ENCODE measurements around the gene MYOG.
A peak's percentile ranks its signal among the peaks of the same experiment; 100 is the strongest.

The MYOG gene

DNA sequence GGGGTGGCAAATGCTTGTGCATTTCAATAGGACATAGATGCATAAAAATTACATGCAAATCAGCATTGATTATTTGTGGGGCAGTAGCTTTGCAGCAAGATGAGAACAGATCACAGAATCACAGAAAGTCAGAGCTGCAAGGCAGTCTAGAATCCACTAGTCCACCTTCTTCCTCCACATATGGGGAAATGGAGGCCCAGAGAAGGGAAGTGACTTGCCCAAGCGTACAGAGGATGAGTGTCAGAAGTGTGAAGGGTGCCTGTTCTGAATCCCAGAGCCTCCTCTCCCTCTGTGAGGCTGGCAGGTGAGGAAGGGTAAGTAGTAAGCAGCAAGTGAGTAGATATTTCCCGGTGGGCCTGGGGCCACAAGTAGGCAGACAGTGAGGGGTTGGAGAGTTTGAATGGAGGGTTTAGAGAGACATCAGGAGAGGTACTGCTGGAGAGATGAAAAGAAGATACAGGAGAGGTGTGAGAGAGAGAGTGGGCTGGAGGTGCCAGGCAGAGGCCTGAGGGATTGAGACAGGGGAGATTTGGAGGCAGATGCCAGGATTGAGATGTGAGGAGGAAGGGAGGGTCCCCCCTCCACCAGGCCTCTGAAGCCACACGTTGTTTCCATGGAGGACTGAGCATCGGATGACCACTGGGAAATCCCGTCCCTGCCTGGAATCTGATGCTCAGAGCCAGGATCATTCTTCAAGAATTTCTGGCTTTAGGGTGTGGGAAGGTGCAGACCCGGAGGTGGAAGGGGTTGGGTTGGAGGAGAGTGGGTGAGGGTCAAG, 4.8 kb upstream of the MYOG start:
- no peak for DNase-seq (ENCODE audit: low read depth)

DNA sequence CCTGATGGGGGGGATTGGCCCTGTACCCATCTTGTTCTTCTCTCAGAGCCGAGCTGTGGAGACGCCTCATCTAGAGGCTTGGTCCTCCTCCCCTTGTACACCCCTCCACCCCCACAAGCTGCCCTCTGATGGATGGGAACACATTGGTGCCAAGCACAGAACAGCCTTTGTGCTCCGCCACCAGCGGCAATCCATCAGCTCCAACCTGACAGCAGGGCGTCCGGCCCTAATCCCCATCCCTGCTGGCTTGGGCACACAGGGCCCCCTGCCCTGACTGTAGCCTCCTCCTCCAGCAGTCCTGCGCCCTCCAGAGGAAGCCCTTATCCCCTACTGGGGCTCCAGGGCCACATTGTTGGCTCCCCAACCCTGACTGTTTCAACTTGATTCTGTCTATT, 3.8 kb upstream of the MYOG start:
- DNase-seq (ENCODE audit: low read depth), result no peak

DNA sequence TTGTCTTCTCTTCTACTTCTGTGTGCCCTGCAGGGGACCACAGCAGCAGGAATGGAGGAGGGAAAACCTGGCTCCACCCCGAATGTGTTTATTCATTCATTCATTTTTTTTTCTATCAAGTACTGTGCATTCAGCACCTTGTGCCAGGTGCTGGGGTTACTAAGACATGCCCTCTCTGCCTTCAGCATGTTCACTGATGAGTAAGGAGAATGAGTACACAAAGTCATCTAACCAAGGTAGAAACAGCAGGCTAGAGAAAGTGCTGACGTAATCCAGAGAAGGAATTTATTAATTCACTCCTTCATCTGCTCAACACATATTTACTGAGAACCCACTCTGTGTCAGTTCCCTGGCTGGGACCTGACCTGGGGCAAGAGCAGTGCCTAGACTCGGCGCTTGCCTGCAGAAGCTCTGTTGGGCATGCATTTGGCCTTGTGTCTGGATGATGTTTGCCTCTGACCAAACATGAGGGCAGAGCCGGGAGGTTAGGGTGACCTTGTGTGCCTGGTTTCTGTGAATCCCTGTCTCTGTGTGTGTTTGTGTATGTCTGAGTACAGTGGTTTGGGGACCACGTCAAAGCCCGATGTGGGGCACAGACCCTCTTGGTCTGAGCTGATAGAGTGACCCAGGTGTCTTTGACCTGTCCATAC, 3.3 kb upstream of the MYOG start:
- DNase-seq (ENCODE audit: low read depth), result peak; percentile 9

DNA sequence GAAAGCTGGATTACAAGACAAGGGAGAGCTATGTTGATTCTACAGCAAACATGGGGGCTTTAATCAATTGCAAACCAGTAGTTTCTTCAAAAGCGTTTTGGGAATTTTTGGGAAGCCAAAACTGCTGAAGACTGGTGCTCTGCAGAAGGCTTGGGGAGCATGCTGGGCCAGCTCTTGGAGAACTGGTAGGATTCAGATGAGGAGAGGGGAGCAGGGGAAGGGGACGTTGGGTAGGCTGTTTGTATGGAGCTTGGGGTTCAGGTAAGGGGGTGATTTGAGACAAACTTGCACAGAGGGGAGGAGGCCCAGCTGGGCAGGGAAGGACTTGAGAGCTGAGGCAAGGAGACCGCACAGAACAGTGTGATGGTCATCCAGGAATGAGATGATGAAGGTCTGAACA, 2.6 kb upstream of the MYOG start:
- no peak for DNase-seq (ENCODE audit: low read depth)

DNA sequence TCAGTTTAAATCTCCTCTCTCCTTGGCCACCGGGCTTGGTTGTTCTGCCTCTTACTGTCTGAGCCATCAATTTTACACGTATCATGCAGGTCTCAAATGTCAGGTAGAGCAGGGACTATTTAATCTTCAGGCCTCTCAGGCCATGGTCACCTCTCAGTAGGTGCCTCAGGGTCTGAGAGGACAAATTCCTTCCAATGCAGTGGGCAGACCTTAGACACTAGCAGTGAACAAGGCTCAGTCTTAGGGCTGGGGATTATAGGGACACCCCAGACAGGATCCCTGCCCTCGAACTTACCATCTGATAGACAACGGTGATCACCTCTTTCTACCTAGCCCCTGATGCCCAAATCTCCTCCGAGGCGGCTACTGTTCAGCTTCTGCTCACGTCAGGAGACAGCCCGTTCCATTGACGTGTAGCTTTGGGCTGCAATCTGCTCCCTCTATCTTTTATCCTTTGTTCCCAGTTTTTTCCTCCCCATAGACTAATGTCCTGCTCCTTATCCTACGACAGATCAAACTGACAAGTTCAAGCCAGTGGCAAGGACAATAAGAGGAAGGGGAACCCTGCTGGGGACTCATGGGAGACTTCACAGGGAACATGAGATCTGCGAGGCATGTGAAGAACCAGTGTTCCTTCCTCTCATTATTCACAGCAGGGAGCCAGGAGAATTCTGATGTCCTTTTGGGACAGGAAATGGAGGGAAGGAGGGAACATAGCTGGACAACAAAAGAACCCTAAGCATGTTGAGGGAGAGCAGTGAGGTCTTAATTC, 1.4 kb upstream of the MYOG start:
- no peak for DNase-seq (ENCODE audit: low read depth)

DNA sequence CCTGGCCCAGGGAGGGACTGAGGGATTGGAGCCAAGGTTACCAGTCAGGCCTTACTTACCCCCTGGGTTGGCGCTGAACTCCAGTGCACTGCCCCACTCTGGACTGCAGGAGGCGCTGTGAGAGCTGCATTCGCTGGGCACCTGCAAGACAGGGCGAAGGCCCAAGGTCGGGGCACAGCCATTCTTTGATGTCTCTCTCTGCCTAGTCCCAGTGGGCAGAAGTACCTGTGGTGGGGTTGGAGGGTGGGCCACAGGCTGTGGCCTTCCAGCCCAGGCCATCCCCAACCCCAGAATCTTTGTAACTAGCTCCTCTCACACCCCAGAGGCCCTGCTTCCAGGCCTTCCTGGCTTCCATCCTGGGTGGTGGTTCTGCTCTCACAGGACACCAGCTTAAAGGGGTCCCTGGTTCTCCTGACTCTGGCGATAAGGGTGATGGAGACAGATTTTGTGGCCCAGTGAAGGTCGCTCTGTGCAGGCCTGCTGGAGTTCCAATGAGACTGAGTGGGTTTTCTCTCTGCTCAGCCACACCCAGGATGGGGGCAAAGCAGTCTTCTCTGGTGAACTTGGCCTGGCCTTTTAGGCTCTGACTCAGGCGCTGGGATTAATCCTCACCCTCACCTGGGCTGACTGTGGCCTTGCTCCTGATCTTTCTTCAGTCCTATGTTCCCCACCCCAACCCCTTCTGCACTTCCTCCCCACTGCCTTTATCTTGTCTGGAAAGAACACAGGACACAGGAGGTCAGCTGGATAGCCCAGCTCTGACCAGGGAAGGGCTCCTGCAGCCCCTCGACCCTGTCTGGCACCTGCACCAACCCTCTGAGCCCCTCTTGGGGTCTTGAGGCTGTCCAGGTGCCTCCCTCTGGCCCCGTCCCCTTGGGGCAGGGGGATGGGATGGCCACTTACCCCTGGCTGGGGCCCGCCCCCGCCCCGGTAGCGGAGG, 954 bp downstream of the MYOG start:
- DNase-seq (ENCODE audit: low read depth), result no peak

DNA sequence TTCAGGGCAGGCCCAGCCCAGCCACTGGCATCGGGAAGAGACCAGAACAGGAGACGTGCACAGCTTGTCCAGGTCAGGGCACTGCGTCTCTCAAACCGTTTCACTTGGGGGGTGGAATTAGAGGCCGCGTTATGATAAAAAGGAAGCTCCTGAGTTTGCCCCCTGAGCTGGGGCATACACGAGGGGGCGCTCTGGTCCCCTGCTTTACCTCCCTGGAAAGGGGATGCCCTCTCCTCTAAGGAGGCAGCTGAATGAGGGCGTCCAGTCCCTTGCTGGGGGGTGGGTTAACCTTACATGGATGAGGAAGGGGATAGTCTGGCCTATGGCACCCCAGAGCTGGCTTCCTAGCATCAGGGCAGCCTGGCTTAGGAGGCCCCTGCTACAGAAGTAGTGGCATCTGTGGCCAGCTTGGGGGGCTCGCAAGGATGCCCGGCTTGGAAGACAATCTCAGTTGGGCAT, 2.3 kb downstream of the MYOG start:
- no peak for DNase-seq (ENCODE audit: low read depth)

DNA sequence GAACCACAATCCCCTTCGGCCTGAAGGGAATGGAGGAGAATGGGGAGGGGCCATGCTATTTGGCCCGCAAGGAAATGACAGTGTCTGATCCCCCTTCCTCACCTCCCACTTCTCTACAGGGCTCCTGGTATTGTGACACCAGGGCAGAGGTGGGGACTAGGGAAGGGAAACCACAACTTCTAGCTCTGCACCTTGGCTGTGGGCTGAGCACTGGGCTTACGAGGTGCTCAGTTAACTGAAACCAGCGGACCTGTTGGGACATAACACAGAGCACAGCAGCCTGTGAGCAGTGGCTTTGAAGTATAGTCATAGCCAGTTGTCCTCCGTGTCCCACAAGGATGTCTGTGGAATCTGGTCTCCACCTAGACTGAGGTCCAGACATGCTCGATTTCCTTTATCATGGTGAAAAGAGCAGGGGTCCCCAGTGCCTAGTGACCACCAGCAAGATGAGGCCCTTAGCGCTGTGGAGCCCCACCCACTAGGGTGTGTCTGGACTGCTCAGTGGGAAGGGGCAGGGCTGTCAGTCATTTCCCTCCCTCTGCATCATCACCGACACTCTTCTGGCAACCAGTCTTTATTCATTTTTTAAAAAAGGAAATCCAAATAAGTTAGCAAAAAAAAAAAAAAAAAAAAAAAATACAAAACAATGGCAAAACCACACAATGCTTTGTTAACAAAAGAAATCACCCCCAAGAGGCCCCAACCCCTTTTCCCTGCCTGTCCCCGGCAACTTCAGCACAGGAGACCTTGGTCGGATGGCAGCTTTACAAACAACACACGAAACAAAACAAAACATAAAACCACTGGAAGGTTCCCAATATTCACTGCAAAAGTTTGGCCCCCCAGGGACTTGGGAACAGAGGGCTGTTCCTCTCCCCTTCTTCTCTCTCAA, 3.0 kb downstream of the MYOG start:
- no peak for DNase-seq (ENCODE audit: low read depth)

DNA sequence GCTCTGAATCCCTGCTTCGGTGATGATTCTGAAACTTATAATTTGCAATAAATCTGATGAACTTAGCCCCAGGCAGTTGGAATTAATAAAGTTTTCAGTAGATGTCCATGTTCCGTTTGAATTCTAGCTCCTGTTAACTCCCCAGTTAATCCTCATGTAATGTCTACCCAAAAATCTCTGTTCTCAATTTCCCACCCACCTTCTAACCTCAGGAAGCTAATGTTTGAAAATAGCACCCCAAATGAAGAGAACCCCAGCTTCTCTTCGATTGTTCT, 3.6 kb downstream of the MYOG start:
- no peak for DNase-seq (ENCODE audit: low read depth)

DNA sequence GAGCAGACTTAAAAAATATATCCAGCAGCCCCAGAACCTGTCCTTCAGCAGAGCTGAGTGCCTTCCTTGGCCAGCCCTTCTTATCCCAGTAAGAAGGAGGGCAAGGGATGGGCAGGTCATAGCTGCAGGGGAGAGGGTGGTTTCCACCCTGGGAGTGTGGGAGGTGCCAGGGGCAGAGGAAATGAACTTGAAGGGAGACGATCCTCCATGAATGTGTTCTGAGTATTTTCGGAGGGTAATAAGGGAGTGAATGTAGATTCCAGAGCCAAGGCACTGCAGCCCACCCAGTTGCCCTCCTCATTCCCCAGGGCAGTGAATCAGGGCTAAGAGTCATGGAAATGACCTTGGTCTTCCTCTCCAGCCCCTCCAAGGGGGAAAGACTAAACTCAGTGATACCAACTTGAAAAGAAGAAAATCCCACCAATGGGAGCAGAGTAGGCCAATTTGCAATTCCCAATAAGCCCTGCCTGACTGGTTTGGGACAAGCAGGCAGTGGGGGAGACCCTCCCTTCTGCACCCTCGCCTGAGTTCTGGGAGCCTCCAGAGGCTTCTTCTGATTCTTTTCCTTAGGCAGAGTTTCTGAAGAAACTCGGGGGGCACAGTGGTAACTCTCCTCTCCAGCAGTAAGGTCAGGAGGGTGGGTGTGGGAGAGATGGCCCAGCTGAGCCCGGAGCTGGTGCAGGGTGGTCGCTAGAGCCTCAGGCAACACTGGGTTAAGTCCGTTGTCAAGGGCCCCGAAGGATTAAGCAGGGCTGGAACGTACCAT, 4.2 kb downstream of the MYOG start:
- DNase-seq (ENCODE audit: low read depth), result no peak

DNA sequence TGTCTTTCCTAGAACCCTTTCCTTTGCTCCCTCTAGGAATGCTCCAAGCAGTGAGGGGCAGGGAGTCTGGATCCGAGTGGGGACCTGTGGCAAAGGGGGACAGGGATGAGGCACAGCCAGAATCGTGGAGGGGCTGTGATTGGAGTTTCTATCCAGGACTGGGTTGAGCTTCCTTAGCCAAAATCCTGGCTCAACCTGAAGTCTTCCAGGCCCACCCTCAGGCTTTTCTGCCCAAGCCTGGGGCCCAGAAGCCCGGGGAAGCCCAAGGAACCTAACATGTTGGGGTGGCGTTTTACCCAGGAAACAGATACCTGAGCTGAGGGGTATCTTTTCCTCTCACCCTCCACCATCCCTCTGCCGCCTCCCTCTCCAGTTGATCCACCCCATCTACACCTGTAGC, 5.4 kb downstream of the MYOG start:
- no peak for DNase-seq (ENCODE audit: low read depth)

DNA sequence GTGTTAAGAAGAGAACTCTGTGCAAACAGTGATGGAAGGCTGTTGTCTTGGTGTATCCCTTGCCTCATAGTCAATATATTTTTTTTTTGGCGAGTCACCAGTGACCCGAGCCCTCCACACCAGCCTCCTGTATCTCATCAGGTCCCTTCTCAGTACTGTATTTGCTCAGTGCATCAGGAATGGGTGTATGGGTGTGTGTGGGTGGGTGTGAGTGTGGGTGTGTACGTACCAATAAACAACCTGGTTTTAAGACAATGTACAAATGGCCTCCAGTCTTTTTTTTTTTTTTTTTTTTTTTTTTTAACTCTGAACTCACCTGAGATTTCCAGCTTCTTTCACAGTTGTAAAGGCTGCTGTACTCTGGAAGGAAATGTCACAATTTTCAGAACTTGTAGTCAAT, 7.3 kb downstream of the MYOG start:
- DNase-seq (ENCODE audit: low read depth), result no peak

DNA sequence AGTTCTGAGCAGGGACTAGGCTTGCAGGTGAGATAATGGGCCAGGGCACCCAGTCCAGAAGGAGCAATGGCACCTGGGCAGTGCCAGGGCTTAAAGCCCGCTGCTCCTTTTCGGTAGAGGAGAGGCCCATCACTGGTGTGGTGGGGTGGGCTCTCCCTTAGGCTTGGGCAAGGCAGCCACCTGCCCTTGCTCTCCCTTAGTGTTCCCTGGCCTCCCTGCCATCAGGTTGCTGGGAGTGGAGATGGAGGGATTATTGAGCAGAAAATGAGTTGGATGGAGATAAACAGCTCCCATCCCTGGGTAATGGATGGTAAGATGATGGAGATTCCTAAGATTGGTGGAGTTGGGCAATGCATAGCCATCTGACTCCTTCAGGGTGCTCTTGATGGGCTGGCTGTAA, 7.9 kb downstream of the MYOG start:
- no peak for DNase-seq (ENCODE audit: low read depth)

DNA sequence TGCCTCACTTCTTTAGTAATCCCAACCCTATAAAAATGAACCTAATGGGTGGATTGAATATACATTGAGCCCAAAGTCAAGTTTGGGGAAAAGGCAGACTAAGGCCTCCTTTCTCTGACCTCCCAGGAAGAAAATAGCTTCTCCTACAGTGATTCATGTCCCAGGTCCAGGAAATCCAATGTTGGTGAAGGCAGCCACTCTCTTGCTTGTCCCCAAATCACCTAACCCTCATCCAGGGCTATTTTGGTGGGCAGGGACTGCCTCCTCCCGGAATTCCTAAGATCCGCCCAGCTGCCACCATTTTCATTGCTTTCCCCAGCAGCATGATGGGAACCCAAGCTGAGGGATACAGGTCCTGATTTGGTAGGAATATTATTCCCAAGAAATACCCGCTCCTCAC, 8.4 kb downstream of the MYOG start:
- no peak for DNase-seq (ENCODE audit: low read depth)

DNA sequence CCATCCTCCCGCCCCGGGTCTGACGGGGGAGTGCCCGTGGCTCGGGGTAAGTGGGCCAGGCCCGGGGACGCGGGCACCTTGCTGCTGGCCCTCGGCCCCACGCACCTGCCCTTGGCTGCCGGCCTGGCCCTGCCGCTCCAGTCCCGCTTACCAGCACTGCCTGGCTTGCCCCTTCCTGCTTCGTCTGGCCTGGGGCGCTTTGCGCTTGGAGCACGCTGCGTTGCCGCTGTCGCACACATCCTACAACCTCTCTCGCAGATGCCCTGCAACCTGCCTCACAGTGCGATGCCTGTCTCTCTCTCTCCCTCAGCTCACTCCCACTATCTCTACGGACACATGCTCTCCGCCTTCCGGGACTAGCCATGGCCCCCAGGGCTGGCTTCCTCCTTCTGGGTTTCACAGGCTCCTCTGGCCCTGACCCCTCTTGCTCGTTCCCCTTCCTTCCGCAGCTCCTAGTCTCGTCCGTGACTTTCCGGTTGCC, 9.7 kb downstream of the MYOG start:
- no peak for DNase-seq (ENCODE audit: low read depth)

DNA sequence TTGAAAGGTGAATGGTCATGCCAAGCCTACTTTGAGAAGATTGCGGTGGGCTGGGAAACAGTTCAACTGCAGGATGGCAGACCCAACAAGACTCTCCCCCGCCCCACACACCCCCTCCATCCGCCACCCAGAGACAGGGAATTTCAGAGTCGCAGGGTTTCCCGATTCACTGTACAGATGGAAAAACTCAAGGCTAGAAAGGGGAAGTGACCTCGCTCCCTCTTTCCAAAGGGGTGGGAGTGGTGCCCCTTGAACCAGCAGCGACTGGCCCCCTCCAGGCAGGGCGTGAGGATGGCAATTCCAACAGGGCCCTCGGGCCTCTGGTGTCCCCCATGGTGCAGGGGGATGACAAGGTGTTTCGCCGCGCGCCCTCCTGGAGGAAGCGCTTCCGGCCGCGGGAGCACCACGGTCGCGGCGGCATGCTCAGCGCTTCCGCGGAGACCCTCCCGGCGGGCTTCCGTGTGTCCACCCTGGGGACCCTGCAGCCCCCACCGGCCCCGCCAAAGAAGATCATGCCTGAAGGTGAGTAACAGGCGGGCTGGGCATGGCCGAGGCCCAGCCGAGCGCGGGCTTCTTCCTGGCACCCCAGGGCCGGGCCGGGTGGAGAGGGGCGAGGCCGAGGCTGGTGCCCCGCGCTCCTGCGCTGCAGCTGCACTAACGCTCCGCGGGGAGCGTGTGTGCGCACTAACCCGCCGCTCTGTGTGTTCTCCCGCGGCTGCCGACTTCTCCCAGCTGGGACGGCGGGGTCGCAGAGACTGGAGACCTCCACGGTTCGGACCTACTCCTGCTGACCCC, 10.4 kb downstream of the MYOG start:
- DNase-seq (ENCODE audit: low read depth), result no peak

DNA sequence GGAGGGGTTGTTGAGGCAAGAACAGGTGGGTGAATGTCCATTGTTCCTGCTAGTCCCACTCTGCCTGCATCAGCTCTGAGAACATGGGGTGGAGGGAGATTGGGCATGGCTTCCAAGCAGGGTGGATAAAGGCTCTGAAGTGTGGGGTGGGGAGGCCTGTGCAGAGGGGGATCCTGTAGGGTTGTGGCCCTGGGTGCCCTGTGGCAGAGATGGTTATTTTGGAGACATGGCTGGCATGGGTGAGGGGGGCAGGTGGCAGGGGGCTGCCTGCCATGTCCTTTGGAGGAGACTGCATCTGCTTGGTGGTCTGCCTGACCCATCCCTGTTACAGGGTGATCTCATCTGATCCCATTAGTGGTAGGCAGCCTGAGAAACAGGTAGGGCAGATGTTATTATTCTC, 11.2 kb downstream of the MYOG start:
- no peak for DNase-seq (ENCODE audit: low read depth)

DNA sequence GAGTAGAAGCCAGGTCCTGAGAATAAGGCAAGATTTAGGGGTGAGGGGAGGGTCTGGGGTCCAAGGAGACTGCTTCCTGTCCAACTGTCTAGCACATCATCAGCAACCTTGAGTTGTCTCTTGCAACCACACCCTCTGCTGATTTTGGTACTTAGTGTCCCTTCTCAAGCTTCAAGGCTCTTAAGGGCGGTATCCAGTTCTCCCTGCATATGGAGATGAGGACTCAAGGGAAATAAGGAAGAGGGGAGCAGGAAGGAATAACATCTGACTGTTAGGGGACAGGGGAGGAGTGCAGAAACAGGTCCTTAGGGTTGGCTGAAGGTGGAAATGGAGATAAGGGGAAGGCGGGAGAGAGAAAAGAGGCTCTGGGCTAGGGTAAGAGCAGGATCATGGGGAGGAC, 12.3 kb downstream of the MYOG start:
- DNase-seq (ENCODE audit: low read depth), result no peak

DNA sequence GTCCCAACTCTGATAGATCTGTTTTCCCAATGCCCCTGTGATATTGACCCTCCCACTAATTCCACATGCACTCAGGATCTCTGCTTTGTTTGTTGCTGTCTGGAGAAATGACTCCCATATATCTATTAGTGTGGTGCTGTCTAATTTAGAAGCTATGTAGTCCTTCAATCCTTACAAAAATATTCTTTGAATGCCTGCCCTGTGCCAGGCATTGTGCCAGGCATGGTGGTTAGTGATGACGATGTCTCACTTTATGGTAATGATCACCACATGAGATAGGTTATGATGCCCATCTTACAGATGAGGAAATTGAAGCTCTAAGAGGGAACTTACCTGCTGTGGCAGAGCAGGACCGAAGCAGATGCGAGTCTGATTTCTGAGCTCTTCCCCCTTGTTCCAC, 12.9 kb downstream of the MYOG start:
- no peak for DNase-seq (ENCODE audit: low read depth)

Data from amniotic epithelial cell (primary cell).